Measurements from ENCODE around the gene YES1. TPM values are rescaled to one million over a fixed set of nuclear protein-coding genes. Genes with fewer than 3 reads are reported as not detected.

YES1 gene
- total RNA-seq, 1 experiment from 2014 or later, result 84.5 TPM

DNA sequence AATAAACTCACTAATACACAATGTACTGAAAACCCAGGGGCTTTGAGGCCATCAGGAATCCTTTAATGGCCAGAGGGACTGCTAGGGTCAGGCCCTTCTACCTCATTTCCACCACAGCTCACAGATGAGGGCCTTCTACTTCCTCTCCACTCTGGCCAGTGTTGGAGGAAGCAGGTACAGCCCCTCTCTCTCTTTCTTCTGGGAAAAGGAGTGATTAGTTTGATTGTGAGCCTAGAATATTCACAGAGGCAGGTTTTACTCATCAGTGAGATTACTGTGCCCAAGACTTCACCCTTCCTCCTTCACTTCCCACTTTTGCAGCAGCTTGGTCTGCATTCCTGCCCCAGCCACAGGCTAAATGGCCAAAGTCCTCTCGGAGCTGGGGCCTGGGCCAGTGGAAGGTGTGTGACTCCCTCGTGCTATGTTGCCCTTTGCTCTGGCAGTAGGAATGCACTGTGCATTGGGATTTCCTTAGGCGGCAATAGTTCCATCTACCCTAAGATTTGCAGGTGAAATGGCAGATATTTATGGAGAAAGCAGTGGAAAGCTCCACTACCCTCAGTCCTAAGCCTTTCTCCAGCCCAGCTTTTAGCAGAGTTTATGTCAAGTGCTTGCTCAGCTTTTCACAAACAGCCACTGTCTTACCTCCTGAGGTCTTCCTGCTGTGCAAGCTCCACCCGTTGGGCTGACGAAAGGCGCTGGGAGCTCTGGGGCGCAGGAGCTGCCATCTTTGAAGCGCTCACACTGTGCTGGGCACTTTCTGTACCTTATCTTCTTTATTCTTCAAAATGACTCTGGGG is 36.2 kb upstream of the YES1 start:
- intact Hi-C loops (cut with micrococcal nuclease), result no loop called here
- H3K36me3 ChIP-seq (ENCODE audit: control insufficient read depth in 1 of 2, insufficient read depth in 2 of 2, low read length in 2 of 2), result no peaks in the 10 kb centered on the region
- H3K4me1 ChIP-seq (ENCODE audit: control insufficient read depth in 1 of 2, insufficient read depth in 2 of 2, low read length in 2 of 2), result peaks cover 21 to 40% of the 10 kb centered on the region in 2 experiments
- ATAC-seq, result no peak
- H3K9me2 ChIP-seq (ENCODE audit: insufficient read depth), result no peaks in the 10 kb centered on the region
- no peaks in the 10 kb centered on the region for H3K27me3 ChIP-seq (ENCODE audit: insufficient read depth, low read length)
- no peak overlapping the region for H3K4me2 ChIP-seq (ENCODE audit: low read length)
- H3K27ac ChIP-seq (ENCODE audit: low read depth, low read length), result no peak overlapping the region
- DNase-seq (ENCODE audit: low read depth, low spot score), result no peak
- H3K9ac ChIP-seq (ENCODE audit: low read length), result no peak overlapping the region
- H2AFZ ChIP-seq (ENCODE audit: low read depth, low read length, poor library complexity, severe bottlenecking), result peak overlapping the region; percentile 57
- BruUV-seq (replicated peaks), result no TSS peak
- no peaks in the 10 kb centered on the region for H3K9me3 ChIP-seq (ENCODE audit: control insufficient read depth in 1 of 2, insufficient read depth in 1 of 2, low read depth in 1 of 2, low read length in 2 of 2)
- no peak overlapping the region for H3K4me3 ChIP-seq (replicated peaks in 1 of 2; ENCODE audit: low read depth in 1 of 2, low read length in 2 of 2)
- ChIA-PET CTCF (interaction anchor here (1.5 kb wide), 1 partner anchor 9 kb away, joined by 9 read pairs; no protein-coding TSS in a partner anchor), POLR2A (no interaction called here), RAD21 (ENCODE audit: low non-redundant PET in 1 of 2, low total read pairs in 2 of 2, uncharacterized antibody in 2 of 2, unreplicated experiment in 2 of 2) (no interaction called here)
- no peaks in the 10 kb centered on the region for H3K79me2 ChIP-seq (ENCODE audit: insufficient read depth, low read length)
- no peaks in the 10 kb centered on the region for H4K20me1 ChIP-seq (ENCODE audit: insufficient read depth)
- TF ChIP-seq, protein P1, sequence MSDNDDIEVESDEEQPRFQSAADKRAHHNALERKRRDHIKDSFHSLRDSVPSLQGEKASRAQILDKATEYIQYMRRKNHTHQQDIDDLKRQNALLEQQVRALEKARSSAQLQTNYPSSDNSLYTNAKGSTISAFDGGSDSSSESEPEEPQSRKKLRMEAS (IDR thresholded peaks at IDR 0.05), result no peak
- no peak for TF ChIP-seq YY1 (IDR thresholded peaks at IDR 0.05; ENCODE audit: extremely low read depth, insufficient replicate concordance, low read depth, low read length)
- no peak for TF ChIP-seq POLR2A (IDR thresholded peaks at IDR 0.05; ENCODE audit: borderline replicate concordance, extremely low read depth, insufficient read depth, insufficient read length)
- TF ChIP-seq, protein P2, sequence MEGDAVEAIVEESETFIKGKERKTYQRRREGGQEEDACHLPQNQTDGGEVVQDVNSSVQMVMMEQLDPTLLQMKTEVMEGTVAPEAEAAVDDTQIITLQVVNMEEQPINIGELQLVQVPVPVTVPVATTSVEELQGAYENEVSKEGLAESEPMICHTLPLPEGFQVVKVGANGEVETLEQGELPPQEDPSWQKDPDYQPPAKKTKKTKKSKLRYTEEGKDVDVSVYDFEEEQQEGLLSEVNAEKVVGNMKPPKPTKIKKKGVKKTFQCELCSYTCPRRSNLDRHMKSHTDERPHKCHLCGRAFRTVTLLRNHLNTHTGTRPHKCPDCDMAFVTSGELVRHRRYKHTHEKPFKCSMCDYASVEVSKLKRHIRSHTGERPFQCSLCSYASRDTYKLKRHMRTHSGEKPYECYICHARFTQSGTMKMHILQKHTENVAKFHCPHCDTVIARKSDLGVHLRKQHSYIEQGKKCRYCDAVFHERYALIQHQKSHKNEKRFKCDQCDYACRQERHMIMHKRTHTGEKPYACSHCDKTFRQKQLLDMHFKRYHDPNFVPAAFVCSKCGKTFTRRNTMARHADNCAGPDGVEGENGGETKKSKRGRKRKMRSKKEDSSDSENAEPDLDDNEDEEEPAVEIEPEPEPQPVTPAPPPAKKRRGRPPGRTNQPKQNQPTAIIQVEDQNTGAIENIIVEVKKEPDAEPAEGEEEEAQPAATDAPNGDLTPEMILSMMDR (IDR thresholded peaks at IDR 0.05 in 2 of 3, conservative IDR thresholded peaks at IDR 0.05 in 1 of 3; ENCODE audit: borderline replicate concordance in 1 of 3, insufficient read depth in 1 of 3, low read depth in 2 of 3, low read length in 2 of 3), result no peak
- TF ChIP-seq EZH2phosphoT487 (IDR thresholded peaks at IDR 0.05; ENCODE audit: borderline replicate concordance), result no peak
- TF ChIP-seq EZH2 (IDR thresholded peaks at IDR 0.05), result no peak
- no peak for TF ChIP-seq TCF7L2 (IDR thresholded peaks at IDR 0.05; ENCODE audit: borderline replicate concordance, extremely low read depth, insufficient read depth, insufficient read length)
- TF ChIP-seq, protein P3, sequence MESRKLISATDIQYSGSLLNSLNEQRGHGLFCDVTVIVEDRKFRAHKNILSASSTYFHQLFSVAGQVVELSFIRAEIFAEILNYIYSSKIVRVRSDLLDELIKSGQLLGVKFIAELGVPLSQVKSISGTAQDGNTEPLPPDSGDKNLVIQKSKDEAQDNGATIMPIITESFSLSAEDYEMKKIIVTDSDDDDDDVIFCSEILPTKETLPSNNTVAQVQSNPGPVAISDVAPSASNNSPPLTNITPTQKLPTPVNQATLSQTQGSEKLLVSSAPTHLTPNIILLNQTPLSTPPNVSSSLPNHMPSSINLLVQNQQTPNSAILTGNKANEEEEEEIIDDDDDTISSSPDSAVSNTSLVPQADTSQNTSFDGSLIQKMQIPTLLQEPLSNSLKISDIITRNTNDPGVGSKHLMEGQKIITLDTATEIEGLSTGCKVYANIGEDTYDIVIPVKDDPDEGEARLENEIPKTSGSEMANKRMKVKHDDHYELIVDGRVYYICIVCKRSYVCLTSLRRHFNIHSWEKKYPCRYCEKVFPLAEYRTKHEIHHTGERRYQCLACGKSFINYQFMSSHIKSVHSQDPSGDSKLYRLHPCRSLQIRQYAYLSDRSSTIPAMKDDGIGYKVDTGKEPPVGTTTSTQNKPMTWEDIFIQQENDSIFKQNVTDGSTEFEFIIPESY (IDR thresholded peaks at IDR 0.05; ENCODE audit: extremely low read depth, insufficient replicate concordance, low read length), result no peak
